Right lobe of liver (tissue), 6 donors: ENCODE data around the gene ATXN2. TPM values are rescaled to one million over a fixed set of nuclear protein-coding genes. Genes with fewer than 3 reads are reported as not detected.

ENCODE experiments used
- ATAC-seq, 4 donors: fragments of 200-7000 bp; cut with Tn5 transposase; one replicate each; pipeline ENCODE4 v1.9.1; 2020; ENCODE audit warnings: mild to moderate bottlenecking in 4 of 4, moderate library complexity in 4 of 4
- DNase-seq, 3 donors: peaks; one replicate each; pipeline ENCODE4 v3.0.0-alpha.2; 2020
- H3K27ac ChIP-seq, 3 donors: fragments of 200-600 bp; one replicate each; pipeline ENCODE4 v1.8.0; 2022
- H3K27me3 ChIP-seq, 2 donors: fragments of 200-600 bp; one replicate each; pipeline ENCODE4 v1.8.0; 2022
- H3K36me3 ChIP-seq, 4 donors: fragments of 200-600 bp; sonication (generic) in 1 of 4; one replicate each; pipeline versions ENCODE4 v1.5.1 to v1.8.0; 2017 to 2022; ENCODE audit warnings: control low read depth in 1 of 4
- H3K4me1 ChIP-seq, 4 donors: fragments of 200-600 bp; sonication (generic) in 1 of 4; one replicate each; pipeline versions ENCODE4 v1.5.1 to v1.8.0; 2017 to 2022; ENCODE audit warnings: control low read depth in 1 of 4
- H3K4me3 ChIP-seq, 3 donors: fragments of 200-600 bp; one replicate each; pipeline ENCODE4 v1.8.0; 2022
- H3K9me3 ChIP-seq, 4 donors: fragments of 200-600 bp; sonication (generic) in 1 of 4; one replicate each; pipeline versions ENCODE4 v1.5.1 to v1.8.0; 2017 to 2022; ENCODE audit warnings: control low read depth in 1 of 4
- POLR2A ChIP-seq: fragments of 450-650 bp; IDR thresholded peaks from one replicate; pipeline ENCODE4 v1.6.1; 2017; ENCODE audit warnings: antibody characterized with exemption, mild to moderate bottlenecking
- WGBS: methylation state at CpG from one replicate; pipeline ENCODE4 v1.1.6; 2018; ENCODE audit warnings: low coverage, low lambda C conversion rate; ENCODE audit not compliant: insufficient coverage; ENCODE audit errors: missing lambda C conversion rate; 5-methylcytosine and 5-hydroxymethylcytosine counted together
- intact Hi-C, 2 donors: fragments of 100-400 bp; cut with DNase I; formaldehyde crosslinking; loops; one replicate each; pipeline versions ENCODE4 v1.11.2 to v1.14.1; 2022
- total RNA-seq, 6 experiments: library from RNA; depleted of rRNA in 2 of 6; stranded (reverse); fragments of >200 nt in 2 of 6; fragmentation: NEBNext Ultra II Directional in 3 of 6; extraction: Animal tissue kit (Norgen Biotek cat#: 25700) in 3 of 6; gene quantifications; one replicate each; pipeline versions ENCODE4 v1.1.0 to v1.2.4, GENCODE V29; 2016 to 2023
- TF ChIP-seq, protein P1 (sequence below), 4 donors: fragments of 200-600 bp in 3 of 4; fragments of 450-650 bp in 1 of 4; IDR thresholded peaks; one replicate each; pipeline versions ENCODE4 v1.5.1 to v1.8.0; 2016 to 2022; ENCODE audit warnings: antibody characterized with exemption in 4 of 4, mild to moderate bottlenecking in 2 of 4
- donor health status: DM: no; HTN: yes; CAD: no.
- donor health status: DM: no; HTN: no; CAD: no.
- donor health status: DM: no; HTN: no; CAD: no.
- donor health status: DM: no; HTN: yes; CAD: no.
- donor health status: DM: no; HTN: yes; CAD: no.

The ATXN2 gene
- total RNA-seq, 6 experiments from 2014 or later = 19.1 to 39.5 (median 27.6) TPM

DNA sequence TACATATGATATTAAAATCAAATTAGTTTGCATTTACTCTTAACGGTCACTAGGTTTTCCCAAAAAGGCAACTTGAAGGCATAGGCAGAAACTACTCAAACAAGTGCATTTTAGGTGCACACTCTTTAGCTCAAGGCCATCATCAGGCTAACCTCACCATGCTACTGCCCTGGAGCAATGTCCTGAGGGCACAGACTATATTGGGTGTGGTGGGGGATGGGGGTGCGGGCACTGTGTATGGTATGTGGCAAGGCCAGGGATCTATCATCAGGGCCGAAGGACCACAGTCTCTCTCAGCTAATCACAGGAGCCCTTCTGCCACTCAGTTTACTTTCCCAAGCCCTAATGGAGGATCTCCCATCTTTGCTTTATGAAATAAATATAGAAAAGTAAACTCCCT is 141.5 kb downstream of the ATXN2 start:
- no peak overlapping the region for H3K4me3 ChIP-seq
- H3K27me3 ChIP-seq = no peaks in the 10 kb centered on the region
- no peak for TF ChIP-seq POLR2A
- TF ChIP-seq, protein P1, sequence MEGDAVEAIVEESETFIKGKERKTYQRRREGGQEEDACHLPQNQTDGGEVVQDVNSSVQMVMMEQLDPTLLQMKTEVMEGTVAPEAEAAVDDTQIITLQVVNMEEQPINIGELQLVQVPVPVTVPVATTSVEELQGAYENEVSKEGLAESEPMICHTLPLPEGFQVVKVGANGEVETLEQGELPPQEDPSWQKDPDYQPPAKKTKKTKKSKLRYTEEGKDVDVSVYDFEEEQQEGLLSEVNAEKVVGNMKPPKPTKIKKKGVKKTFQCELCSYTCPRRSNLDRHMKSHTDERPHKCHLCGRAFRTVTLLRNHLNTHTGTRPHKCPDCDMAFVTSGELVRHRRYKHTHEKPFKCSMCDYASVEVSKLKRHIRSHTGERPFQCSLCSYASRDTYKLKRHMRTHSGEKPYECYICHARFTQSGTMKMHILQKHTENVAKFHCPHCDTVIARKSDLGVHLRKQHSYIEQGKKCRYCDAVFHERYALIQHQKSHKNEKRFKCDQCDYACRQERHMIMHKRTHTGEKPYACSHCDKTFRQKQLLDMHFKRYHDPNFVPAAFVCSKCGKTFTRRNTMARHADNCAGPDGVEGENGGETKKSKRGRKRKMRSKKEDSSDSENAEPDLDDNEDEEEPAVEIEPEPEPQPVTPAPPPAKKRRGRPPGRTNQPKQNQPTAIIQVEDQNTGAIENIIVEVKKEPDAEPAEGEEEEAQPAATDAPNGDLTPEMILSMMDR (IDR thresholded peaks at IDR 0.05) = no peak
- peaks cover 5 to 64% (median 19%) of the 10 kb centered on the region in 4 donors for H3K36me3 ChIP-seq
- H3K27ac ChIP-seq = no peak overlapping the region
- intact Hi-C loops = loop anchor here in 1 of 2 donors (10.0 kb wide), 1 partner anchor 63 kb away; no protein-coding TSS in a partner anchor
- H3K9me3 ChIP-seq = no peaks in the 10 kb centered on the region
- peaks cover 0 to 20% (median 4%) of the 10 kb centered on the region in 4 donors for H3K4me1 ChIP-seq
- WGBS = 90% methylated on average over 1 of the region's 3 CpGs
- DNase-seq = peak in 1 of 3 donors; percentile 29
- no peak for ATAC-seq

GRCh38 chr12:111457071-111457470 is 142.0 kb downstream of the ATXN2 start:
- DNase-seq (peak in 1 of 3 donors; percentile 23), ATAC-seq (no peak)
- Histone ChIP-seq H3K4me1 (peaks cover 0 to 15% (median 3%) of the 10 kb centered on the region in 4 donors), H3K9me3 (no peaks in the 10 kb centered on the region), H3K4me3 (no peak overlapping the region), H3K36me3 (peaks cover 5 to 69% (median 21%) of the 10 kb centered on the region in 4 donors), H3K27me3 (no peaks in the 10 kb centered on the region), H3K27ac (no peak overlapping the region)
- WGBS = 83% methylated on average over 7 of the region's 9 CpGs
- no peak for TF ChIP-seq POLR2A
- TF ChIP-seq, protein P1 (IDR thresholded peaks at IDR 0.05) = no peak
- intact Hi-C loops = loop anchor here in 1 of 2 donors (10.0 kb wide), 1 partner anchor 62 kb away; no protein-coding TSS in a partner anchor

DNA sequence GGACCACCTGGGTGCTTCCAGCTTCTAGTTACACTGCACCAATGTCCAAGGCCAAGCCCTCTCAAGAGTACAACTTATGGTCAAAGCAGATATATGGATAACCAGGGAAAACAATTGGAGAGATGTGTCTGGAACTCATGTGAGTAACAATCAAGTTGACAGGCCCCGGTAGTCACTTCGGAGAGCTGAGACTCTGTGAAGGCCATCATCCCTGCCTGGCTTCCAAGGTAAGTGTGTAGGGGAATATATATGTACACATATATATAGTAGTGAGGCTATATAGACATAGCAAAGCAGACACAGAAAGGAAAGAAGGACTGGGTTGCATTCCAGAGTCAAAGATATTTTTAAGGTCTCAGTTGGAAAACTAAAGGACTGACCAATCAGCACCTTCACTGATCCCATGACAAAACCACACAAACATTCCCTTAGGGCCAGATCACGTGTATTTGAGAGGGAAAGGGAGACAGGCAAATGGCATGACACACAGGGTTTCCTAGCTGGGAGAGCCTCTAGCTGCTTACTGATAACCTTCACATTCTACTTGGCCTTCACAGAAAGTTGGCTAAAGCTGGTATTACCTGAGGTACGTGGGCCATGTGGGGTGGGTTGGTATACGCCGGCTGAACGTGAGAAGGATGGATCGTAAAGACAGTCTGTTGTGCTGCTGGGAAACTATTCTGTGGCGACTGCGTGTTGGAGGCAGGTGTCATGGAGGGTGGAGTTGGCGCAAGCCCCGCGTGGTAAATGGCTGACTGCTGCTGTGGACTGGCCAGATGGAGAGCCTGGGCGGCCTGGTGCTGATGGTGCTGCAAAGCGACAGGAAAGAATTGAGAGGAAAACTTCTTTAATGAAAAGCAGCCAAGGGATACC is 143.4 kb downstream of the ATXN2 start:
- DNase-seq (peak in 1 of 3 donors; percentile 33), ATAC-seq (no peak)
- intact Hi-C loops = loop anchor here in 1 of 2 donors (10.0 kb wide), 1 partner anchor 61 kb away; no protein-coding TSS in a partner anchor
- peaks cover 8 to 78% (median 23%) of the 10 kb centered on the region in 4 donors for H3K36me3 ChIP-seq
- H3K27ac ChIP-seq = no peak overlapping the region
- TF ChIP-seq POLR2A = no peak
- TF ChIP-seq, protein P1 (IDR thresholded peaks at IDR 0.05) = no peak
- WGBS = 94% methylated on average over 13 of the region's 15 CpGs
- no peaks in the 10 kb centered on the region for H3K27me3 ChIP-seq
- H3K4me3 ChIP-seq = no peak overlapping the region
- peaks cover 0 to 8% (median 0%) of the 10 kb centered on the region in 4 donors for H3K4me1 ChIP-seq
- H3K9me3 ChIP-seq = no peaks in the 10 kb centered on the region

DNA sequence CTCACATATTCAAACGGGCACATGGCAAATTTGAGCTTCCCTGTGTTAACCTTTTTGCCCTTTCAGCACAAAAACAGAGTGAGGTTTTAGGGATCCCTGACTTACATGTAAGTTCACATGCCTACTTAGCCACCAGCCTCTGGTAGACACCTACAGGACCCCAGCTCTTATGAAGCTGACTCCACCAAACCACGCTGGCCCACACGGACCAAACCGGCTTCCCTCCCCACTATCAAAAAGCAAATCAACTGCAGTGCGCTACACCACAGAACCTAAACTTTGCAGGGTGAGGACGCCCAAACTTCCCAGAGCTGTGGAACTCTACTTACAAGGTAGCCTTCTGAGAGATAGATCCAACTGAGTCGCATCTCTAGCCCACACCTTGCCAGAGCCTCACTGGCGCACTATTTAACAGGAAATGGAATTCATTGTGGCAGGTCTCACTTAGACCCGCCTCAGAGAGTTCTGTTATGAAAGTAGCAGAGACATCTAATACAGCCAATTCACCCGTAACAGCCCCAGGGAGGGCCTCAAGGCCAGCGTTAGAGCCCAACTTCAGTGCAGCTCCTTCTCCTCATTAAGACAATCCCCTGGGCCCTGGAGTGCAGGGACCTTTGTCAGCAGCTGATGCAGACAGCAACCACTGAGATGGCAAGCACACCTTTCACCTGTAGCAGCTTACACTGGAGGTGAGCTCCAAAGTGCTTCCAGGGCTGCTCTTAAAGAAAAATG is 144.2 kb downstream of the ATXN2 start:
- no peaks in the 10 kb centered on the region for H3K9me3 ChIP-seq
- peaks cover 0 to 8% (median 0%) of the 10 kb centered on the region in 4 donors for H3K4me1 ChIP-seq
- no peak for ATAC-seq
- no peak overlapping the region for H3K27ac ChIP-seq
- peaks cover 8 to 78% (median 26%) of the 10 kb centered on the region in 4 donors for H3K36me3 ChIP-seq
- no peaks in the 10 kb centered on the region for H3K27me3 ChIP-seq
- H3K4me3 ChIP-seq = no peak overlapping the region
- no peak for TF ChIP-seq POLR2A
- TF ChIP-seq, protein P1 (IDR thresholded peaks at IDR 0.05) = no peak
- intact Hi-C loops = loop anchor here in 1 of 2 donors (10.0 kb wide), 1 partner anchor 60 kb away; no protein-coding TSS in a partner anchor
- DNase-seq = peak in 1 of 3 donors; percentile 27
- 29% methylated on average over 1 of the region's 11 CpGs for WGBS
